HG03342 (cell line): ENCODE results near the gene NCEH1.
A peak's percentile ranks its signal among the peaks of the same experiment; 100 is the strongest.
"Not testable (repeated sequence)": the region's sequence is repeated elsewhere in the genome, so short reads cannot be mapped to it uniquely, and the experiment has no call there.

Experiments
- ATAC-seq: cut with Tn5 transposase; IDR thresholded peaks from one replicate; pipeline ENCODE4 v1.9.1; 2021; ENCODE audit warnings: mild to moderate bottlenecking, moderate library complexity; ENCODE audit not compliant: unreplicated experiment

The NCEH1 gene

GRCh38 chr3:172710664-172711453 is at the start of gene NCEH1:
TSS of gene NCEH1 (minus strand) at chr3:172711067. CDS start at chr3:172710984, 83 bp downstream.
- ATAC-seq, result peak; percentile 99

GRCh38 chr3:172760416-172760815 is 49.5 kb upstream of the NCEH1 start:
- not testable (repeated sequence) for ATAC-seq

GRCh38 chr3:172753125-172753524 is 42.3 kb upstream of the NCEH1 start:
- ATAC-seq, result no peak

- ATAC-seq, result no peak
These were observed 41.8 kb upstream of the NCEH1 start for GRCh38 chr3:172752651-172753050.

GRCh38 chr3:172751175-172751704 is 40.4 kb upstream of the NCEH1 start:
- ATAC-seq, result peak; percentile 18

GRCh38 chr3:172750368-172751174 is 39.7 kb upstream of the NCEH1 start, which contains the start of gene ECT2:
TSS of gene ECT2 (plus strand) at chr3:172750726. CDS start at chr3:172754531, 3,805 bp downstream.
- peak; percentile 95 for ATAC-seq

- ATAC-seq, result no peak
These were observed 39.2 kb upstream of the NCEH1 start for GRCh38 chr3:172750069-172750367.

- no peak for ATAC-seq
These were observed 38.5 kb upstream of the NCEH1 start for GRCh38 chr3:172749230-172749965.

GRCh38 chr3:172746475-172746874 is 35.6 kb upstream of the NCEH1 start:
- ATAC-seq, result no peak

- no peak for ATAC-seq
These were observed 28.6 kb upstream of the NCEH1 start for GRCh38 chr3:172739462-172739861.

- no peak for ATAC-seq
These were observed 24.1 kb upstream of the NCEH1 start for GRCh38 chr3:172735014-172735413.

- no peak for ATAC-seq
These were observed 15.5 kb upstream of the NCEH1 start for GRCh38 chr3:172726380-172726779.

GRCh38 chr3:172722536-172723040 is 11.7 kb upstream of the NCEH1 start:
- ATAC-seq, result not testable (repeated sequence)

- ATAC-seq, result no peak
These were observed 6.7 kb upstream of the NCEH1 start for GRCh38 chr3:172717493-172718088.

GRCh38 chr3:172716476-172716875 is 5.6 kb upstream of the NCEH1 start:
- no peak for ATAC-seq

GRCh38 chr3:172713316-172713715 is 2.4 kb upstream of the NCEH1 start:
- ATAC-seq, result no peak

- peak; percentile 19 for ATAC-seq
These were observed 558 bp upstream of the NCEH1 start for GRCh38 chr3:172711454-172711795.

GRCh38 chr3:172709774-172710663 is 848 bp downstream of the NCEH1 start:
- ATAC-seq, result no peak

GRCh38 chr3:172708921-172709773 is 1.7 kb downstream of the NCEH1 start:
- no peak for ATAC-seq
